ENCODE data around the gene MYO5A. TPM values are rescaled to one million over a fixed set of nuclear protein-coding genes. Genes with fewer than 3 reads are reported as not detected.
A peak's percentile ranks its signal among the peaks of the same experiment; 100 is the strongest.
"Not testable (repeated sequence)": the region's sequence is repeated elsewhere in the genome, so short reads cannot be mapped to it uniquely, and the experiment has no call there.

The MYO5A gene
- total RNA-seq, 3 donors from 2014 or later, result 4.1 to 26.7 (median 12.6) TPM

- DNase-seq, result peak; percentile 64 to 74 (median 71)
- Histone ChIP-seq H3K4me3 (no peak overlapping the region), H3K4me1 (ENCODE audit: low read depth) (peaks cover 15% of the 10 kb centered on the region), H3K9me3 (no peaks in the 10 kb centered on the region), H3K36me3 (ENCODE audit: low read depth) (no peaks in the 10 kb centered on the region)
- TF ChIP-seq CTCF (IDR thresholded peaks at IDR 0.05), result no peak
- intact Hi-C loops (cut with DNase I, micrococcal nuclease), result no loop called here
- peak; percentile 75 for ATAC-seq
Measured at GRCh38 chr15:52287114-52287513, 241.6 kb downstream of the MYO5A start.

- peaks cover 15% of the 10 kb centered on the region for H3K4me1 ChIP-seq (ENCODE audit: low read depth)
- H3K36me3 ChIP-seq (ENCODE audit: low read depth); DNase-seq; intact Hi-C loops (cut with DNase I, micrococcal nuclease); H3K9me3 ChIP-seq; H3K4me3 ChIP-seq; ATAC-seq: not testable (repeated sequence)
Measured at GRCh38 chr15:52285941-52286340, 242.7 kb downstream of the MYO5A start.

GRCh38 chr15:52284164-52284563, 244.5 kb downstream of the MYO5A start:
- Histone ChIP-seq H3K36me3 (ENCODE audit: low read depth) (no peaks in the 10 kb centered on the region), H3K4me3 (no peak overlapping the region), H3K9me3 (no peaks in the 10 kb centered on the region), H3K4me1 (ENCODE audit: low read depth) (peaks cover 8% of the 10 kb centered on the region)
- DNase-seq, result no peak
- ATAC-seq, result no peak
- TF ChIP-seq CTCF (IDR thresholded peaks at IDR 0.05), result no peak
- intact Hi-C loops (cut with DNase I, micrococcal nuclease), result no loop called here

- intact Hi-C loops (cut with DNase I, micrococcal nuclease), result no loop called here
- Histone ChIP-seq H3K36me3 (ENCODE audit: low read depth) (no peaks in the 10 kb centered on the region), H3K4me1 (ENCODE audit: low read depth) (peaks cover 8% of the 10 kb centered on the region), H3K9me3 (no peaks in the 10 kb centered on the region), H3K4me3 (no peak overlapping the region)
- no peak for DNase-seq
- no peak for TF ChIP-seq CTCF (IDR thresholded peaks at IDR 0.05)
- ATAC-seq, result no peak
Measured at GRCh38 chr15:52283281-52283680, 245.4 kb downstream of the MYO5A start.

GRCh38 chr15:52282418-52282817, 246.3 kb downstream of the MYO5A start:
- DNase-seq (no peak), ATAC-seq (no peak)
- Histone ChIP-seq H3K36me3 (ENCODE audit: low read depth) (no peaks in the 10 kb centered on the region), H3K9me3 (no peaks in the 10 kb centered on the region), H3K4me1 (ENCODE audit: low read depth) (peaks cover 4% of the 10 kb centered on the region), H3K4me3 (no peak overlapping the region)
- intact Hi-C loops (cut with DNase I, micrococcal nuclease), result no loop called here
- TF ChIP-seq CTCF (IDR thresholded peaks at IDR 0.05), result no peak

GRCh38 chr15:52281085-52282035, 247.3 kb downstream of the MYO5A start:
- no peak for TF ChIP-seq CTCF (IDR thresholded peaks at IDR 0.05)
- Histone ChIP-seq H3K4me3 (no peak overlapping the region), H3K4me1 (ENCODE audit: low read depth) (no peaks in the 10 kb centered on the region), H3K9me3 (no peaks in the 10 kb centered on the region), H3K36me3 (ENCODE audit: low read depth) (no peaks in the 10 kb centered on the region)
- DNase-seq (no peak), ATAC-seq (no peak)
- intact Hi-C loops (cut with DNase I, micrococcal nuclease), result no loop called here

All from mucosa of descending colon (tissue), 3 donors.